Measurements from ENCODE around the gene SLC25A19. TPM values are rescaled to one million over a fixed set of nuclear protein-coding genes. Genes with fewer than 3 reads are reported as not detected.
A peak's percentile ranks its signal among the peaks of the same experiment; 100 is the strongest.

Gene SLC25A19
- total and polyA plus RNA-seq, 3 experiments from 2014 or later: 15.5 to 126 (median 119) TPM

- DNase-seq: no peak
- POLR2A ChIA-PET: interaction anchor here (1.1 kb wide), 1 partner anchor 13 kb away, joined by 3 read pairs; no protein-coding TSS in a partner anchor
- no peaks in the 10 kb centered on the region for H3K9me3 Mint-ChIP-seq
- CTCF ChIA-PET: interaction anchor here (0.8 to 1.6 kb wide), 3 partner anchors 9 to 268 kb away, joined by 3 to 5 read pairs (median 4); no protein-coding TSS in a partner anchor
- no peaks in the 10 kb centered on the region for H3K27me3 Mint-ChIP-seq
- Histone ChIP-seq H3K4me1 (ENCODE audit: insufficient read depth, low read length) (no peaks in the 10 kb centered on the region), H3K27ac (ENCODE audit: low read depth, low read length) (no peak overlapping the region), H3K27me3 (ENCODE audit: insufficient read depth, low read length, poor library complexity, severe bottlenecking) (no peaks in the 10 kb centered on the region), H3K36me3 (ENCODE audit: insufficient read depth, low read length) (peaks cover 61% of the 10 kb centered on the region), H3K9me3 (ENCODE audit: low read length) (no peaks in the 10 kb centered on the region), H3K4me3 (ENCODE audit: low read length) (no peak overlapping the region)
- H3K27ac Mint-ChIP-seq: no peak overlapping the region
- H3K4me3 Mint-ChIP-seq: no peak overlapping the region
- no peaks in the 10 kb centered on the region for H3K4me1 Mint-ChIP-seq
- peaks cover 0 to 81% (median 7%) of the 10 kb centered on the region in 3 donors for H3K36me3 Mint-ChIP-seq
These were observed 60.4 kb downstream of the SLC25A19 start for GRCh38 chr17:75228847-75229246.

DNA sequence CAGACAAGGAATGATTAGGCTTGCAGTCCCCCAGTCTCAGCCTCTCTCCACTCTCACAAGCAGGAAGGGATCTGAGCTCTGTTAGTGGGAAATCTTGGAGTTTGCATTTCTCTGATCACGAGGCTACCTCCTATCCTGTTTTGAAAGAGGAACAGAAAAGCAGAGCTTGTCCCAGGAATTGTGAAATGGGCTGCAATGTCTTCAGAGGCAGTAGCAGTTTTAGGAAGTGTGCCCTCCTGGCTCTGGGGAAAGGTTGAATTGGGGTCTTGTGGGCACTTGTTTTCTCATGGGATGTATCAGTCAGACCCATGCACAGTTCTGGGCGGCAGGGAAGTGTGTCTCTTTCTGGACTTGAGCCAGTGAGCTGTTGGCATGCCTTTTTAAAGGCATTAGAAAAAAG is 60.9 kb downstream of the SLC25A19 start:
- peak overlapping the region in 3 of 8 donors; percentile 18 to 91 (median 69) for H3K27ac Mint-ChIP-seq
- H3K4me3 Mint-ChIP-seq: no peak overlapping the region
- no peak for DNase-seq
- no peak overlapping the region for H3K4me3 ChIP-seq (ENCODE audit: low read length)
- no peaks in the 10 kb centered on the region for H3K9me3 ChIP-seq (ENCODE audit: low read length)
- peaks cover 0 to 83% (median 7%) of the 10 kb centered on the region in 3 donors for H3K36me3 Mint-ChIP-seq
- H3K9me3 Mint-ChIP-seq: no peaks in the 10 kb centered on the region
- H3K4me1 Mint-ChIP-seq: no peaks in the 10 kb centered on the region
- no peak overlapping the region for H3K27ac ChIP-seq (ENCODE audit: low read depth, low read length)
- H3K27me3 Mint-ChIP-seq: no peaks in the 10 kb centered on the region
- H3K27me3 ChIP-seq (ENCODE audit: insufficient read depth, low read length, poor library complexity, severe bottlenecking): no peaks in the 10 kb centered on the region
- CTCF ChIA-PET: interaction anchor here (0.8 kb wide), 1 partner anchor 27 kb away, joined by 3 read pairs; no protein-coding TSS in a partner anchor
- H3K4me1 ChIP-seq (ENCODE audit: insufficient read depth, low read length): no peaks in the 10 kb centered on the region
- H3K36me3 ChIP-seq (ENCODE audit: insufficient read depth, low read length): peaks cover 61% of the 10 kb centered on the region
- POLR2A ChIA-PET: no interaction called here

- ChIA-PET POLR2A (interaction anchor here (0.7 kb wide), 1 partner anchor 291 kb away, joined by 3 read pairs; no protein-coding TSS in a partner anchor), CTCF (no interaction called here)
- Histone ChIP-seq H3K9me3 (ENCODE audit: low read length) (no peaks in the 10 kb centered on the region), H3K27ac (ENCODE audit: low read depth, low read length) (no peak overlapping the region), H3K27me3 (ENCODE audit: insufficient read depth, low read length, poor library complexity, severe bottlenecking) (no peaks in the 10 kb centered on the region), H3K36me3 (ENCODE audit: insufficient read depth, low read length) (peaks cover 58% of the 10 kb centered on the region), H3K4me1 (ENCODE audit: insufficient read depth, low read length) (no peaks in the 10 kb centered on the region), H3K4me3 (ENCODE audit: low read length) (no peak overlapping the region)
- Mint-ChIP-seq H3K27ac (no peak overlapping the region), H3K36me3 (peaks cover 0 to 81% (median 7%) of the 10 kb centered on the region in 3 donors), H3K4me3 (no peak overlapping the region), H3K4me1 (no peaks in the 10 kb centered on the region), H3K9me3 (no peaks in the 10 kb centered on the region), H3K27me3 (no peaks in the 10 kb centered on the region)
- DNase-seq: no peak
These were observed 61.5 kb downstream of the SLC25A19 start for GRCh38 chr17:75227729-75228128.

GRCh38 chr17:75225016-75225415 is 64.2 kb downstream of the SLC25A19 start:
- Histone ChIP-seq H3K4me3 (ENCODE audit: low read length) (no peak overlapping the region), H3K27me3 (ENCODE audit: insufficient read depth, low read length, poor library complexity, severe bottlenecking) (no peaks in the 10 kb centered on the region), H3K4me1 (ENCODE audit: insufficient read depth, low read length) (no peaks in the 10 kb centered on the region), H3K9me3 (ENCODE audit: low read length) (no peaks in the 10 kb centered on the region), H3K36me3 (ENCODE audit: insufficient read depth, low read length) (peaks cover 48% of the 10 kb centered on the region), H3K27ac (ENCODE audit: low read depth, low read length) (no peak overlapping the region)
- H3K4me3 Mint-ChIP-seq: no peak overlapping the region
- peaks cover 5 to 73% (median 7%) of the 10 kb centered on the region in 3 donors for H3K36me3 Mint-ChIP-seq
- H3K4me1 Mint-ChIP-seq: peaks cover 0 to 4% (median 0%) of the 10 kb centered on the region in 3 donors
- CTCF ChIA-PET: interaction anchor here (1.1 kb wide), 1 partner anchor 53 kb away, joined by 3 read pairs; no protein-coding TSS in a partner anchor
- H3K9me3 Mint-ChIP-seq: no peaks in the 10 kb centered on the region
- no peaks in the 10 kb centered on the region for H3K27me3 Mint-ChIP-seq
- POLR2A ChIA-PET: no interaction called here
- DNase-seq: no peak
- peak overlapping the region in 1 of 8 donors; percentile 88 for H3K27ac Mint-ChIP-seq

Other genes with a start within 250 kb of the SLC25A19 start
- 100 to 1,000 TPM; 179 to 198 TPM for gene ATP5PD, start 242.5 kb downstream of the SLC25A19 start, total RNA-seq
- gene ATP5PD, start 242.5 kb downstream of the SLC25A19 start, polyA plus RNA-seq: 345 TPM
- gene KCTD2, start 242.2 kb downstream of the SLC25A19 start, total RNA-seq: 10 to 100 TPM; 22.2 to 23.8 TPM
- 8.0 TPM for gene KCTD2, start 242.2 kb downstream of the SLC25A19 start, polyA plus RNA-seq
- gene SLC16A5, start 201.5 kb downstream of the SLC25A19 start, total RNA-seq: 1 to 10 TPM; 1.3 to 1.9 TPM
- gene SLC16A5, start 201.5 kb downstream of the SLC25A19 start, polyA plus RNA-seq: 0.82 TPM
- 10 to 100 TPM; 15.2 to 15.9 TPM for gene ARMC7, start 179.5 kb downstream of the SLC25A19 start, total RNA-seq
- 4.0 TPM for gene ARMC7, start 179.5 kb downstream of the SLC25A19 start, polyA plus RNA-seq
- gene NT5C, start 157.7 kb downstream of the SLC25A19 start, total RNA-seq: 10 to 100 TPM; 75.7 to 84.8 TPM
- gene NT5C, start 157.7 kb downstream of the SLC25A19 start, polyA plus RNA-seq: 42.3 TPM
- gene JPT1, start 134.9 kb downstream of the SLC25A19 start, total RNA-seq: 100 to 1,000 TPM; 189 to 200 TPM
- 123 TPM for gene JPT1, start 134.9 kb downstream of the SLC25A19 start, polyA plus RNA-seq
- gene SUMO2, start 106.5 kb downstream of the SLC25A19 start, total RNA-seq: 100 to 1,000 TPM; 653 to 687 TPM
- gene SUMO2, start 106.5 kb downstream of the SLC25A19 start, polyA plus RNA-seq: 405 TPM
- gene NUP85, start 83.8 kb downstream of the SLC25A19 start, total RNA-seq: 100 to 1,000 TPM; 147 to 152 TPM
- 39.0 TPM for gene NUP85, start 83.8 kb downstream of the SLC25A19 start, polyA plus RNA-seq
- 10 to 100 TPM; 73.2 to 75.1 TPM for gene GGA3, start 27.8 kb downstream of the SLC25A19 start, total RNA-seq
- 17.6 TPM for gene GGA3, start 27.8 kb downstream of the SLC25A19 start, polyA plus RNA-seq
- gene MRPS7, start 27.6 kb downstream of the SLC25A19 start, total RNA-seq: 100 to 1,000 TPM; 101 to 102 TPM
- gene MRPS7, start 27.6 kb downstream of the SLC25A19 start, polyA plus RNA-seq: 123 TPM
- gene MIF4GD, start 18.2 kb downstream of the SLC25A19 start, total RNA-seq: 10 to 100 TPM; 38.5 to 40.4 TPM
- 108 TPM for gene MIF4GD, start 18.2 kb downstream of the SLC25A19 start, polyA plus RNA-seq
- gene GRB2, start 116.2 kb upstream of the SLC25A19 start, total RNA-seq: 100 to 1,000 TPM; 180 to 189 TPM
- 158 TPM for gene GRB2, start 116.2 kb upstream of the SLC25A19 start, polyA plus RNA-seq
- 10 to 100 TPM; 63.3 to 66.0 TPM for gene TMEM94, start 167.2 kb upstream of the SLC25A19 start, total RNA-seq
- gene TMEM94, start 167.2 kb upstream of the SLC25A19 start, polyA plus RNA-seq: 18.8 TPM
- gene CASKIN2, start 226.1 kb upstream of the SLC25A19 start, total RNA-seq: 10 to 100 TPM in 1 of 2 experiments, 1 to 10 TPM in 1; 6.9 to 11.1 TPM
- 0.15 TPM for gene CASKIN2, start 226.1 kb upstream of the SLC25A19 start, polyA plus RNA-seq
- 10 to 100 TPM; 49.7 to 56.9 TPM for gene TSEN54, start 227.1 kb upstream of the SLC25A19 start, total RNA-seq
- gene TSEN54, start 227.1 kb upstream of the SLC25A19 start, polyA plus RNA-seq: 152 TPM
- gene LLGL2, start 236.3 kb upstream of the SLC25A19 start, total RNA-seq: 10 to 100 TPM; 17.1 to 17.8 TPM
- 39.5 TPM for gene LLGL2, start 236.3 kb upstream of the SLC25A19 start, polyA plus RNA-seq